Lung (tissue), 12 donors: ENCODE measurements around the gene PTPRC. TPM values are rescaled to one million over a fixed set of nuclear protein-coding genes. Genes with fewer than 3 reads are reported as not detected.

ENCODE experiments used
- ATAC-seq: fragments of 200-7000 bp; cut with Tn5 transposase; one replicate; pipeline ENCODE4 v1.9.1; 2020; ENCODE audit warnings: moderate number of reproducible peaks; ENCODE audit not compliant: insufficient read depth, low FRiP score
- DNase-seq, 3 donors: peaks; one replicate each; pipeline ENCODE4 v3.0.0-alpha.2; 2013 to 2017
- H3K27ac ChIP-seq, 2 donors: one replicate each; pipeline ENCODE4 v1.5.1; 2013; ENCODE audit warnings: mild to moderate bottlenecking in 2 of 2, moderate library complexity in 2 of 2, control low read depth in 1 of 2, inconsistent platforms in 1 of 2, low read depth in 1 of 2, low read length in 1 of 2
- H3K27me3 ChIP-seq, 3 donors: one replicate each; pipeline ENCODE4 v1.5.1; 2013; ENCODE audit warnings: low read length in 2 of 3; ENCODE audit not compliant: control insufficient read depth in 3 of 3, insufficient read depth in 3 of 3
- H3K36me3 ChIP-seq, 4 donors: one replicate each; pipeline ENCODE4 v1.5.1; 2013; ENCODE audit warnings: low read length in 4 of 4, mild to moderate bottlenecking in 1 of 4, moderate library complexity in 1 of 4; ENCODE audit not compliant: control insufficient read depth in 4 of 4, insufficient read depth in 4 of 4
- H3K4me1 ChIP-seq, 5 donors: one replicate each; pipeline ENCODE4 v1.5.1; 2013; ENCODE audit warnings: low read length in 5 of 5, mild to moderate bottlenecking in 2 of 5, moderate library complexity in 1 of 5; ENCODE audit not compliant: control insufficient read depth in 5 of 5, insufficient read depth in 5 of 5
- H3K4me3 ChIP-seq: one replicate; pipeline ENCODE4 v1.5.1; 2013; ENCODE audit warnings: mild to moderate bottlenecking, control low read depth, moderate library complexity
- H3K9ac ChIP-seq, 2 donors: one replicate each; pipeline ENCODE4 v1.5.1; 2013; ENCODE audit warnings: low read length in 2 of 2, control low read depth in 1 of 2; ENCODE audit not compliant: insufficient read depth in 1 of 2
- H3K9me3 ChIP-seq, 4 donors: one replicate each; pipeline ENCODE4 v1.5.1; 2013; ENCODE audit warnings: low read length in 3 of 4, mild to moderate bottlenecking in 1 of 4, moderate library complexity in 1 of 4; ENCODE audit not compliant: control insufficient read depth in 4 of 4, insufficient read depth in 3 of 4
- CTCF ChIP-seq: IDR thresholded peaks from 2 replicates; pipeline ENCODE4 v1.5.1; 2012; ENCODE audit warnings: mild to moderate bottlenecking; ENCODE audit errors: control extremely low read depth, extremely low read depth
- WGBS, 2 donors: extraction: QIAGEN DNeasy Blood & Tissue Kit; methylation state at CpG; one replicate each; pipeline ENCODE4 v1.1.7; 2013; 5-methylcytosine and 5-hydroxymethylcytosine counted together
- polyA plus RNA-seq, 2 donors: library from polyadenylated mRNA; stranded (reverse); fragments of 200-250 nt; gene quantifications; one replicate each; pipeline ENCODE4 v1.2.1, GENCODE V29; 2013
- total RNA-seq, 2 donors: library from RNA; depleted of rRNA in 1 of 2; stranded (reverse); fragments of >200 nt in 1 of 2; gene quantifications; one replicate each; pipeline ENCODE4 v1.2.1, GENCODE V29; 2014 to 2021
- donor health status: control.
- donor health status: control.
- donor health status: Bipolar disorder and iron deficiency.
- donor health status: healthy.
- donor health status: DM: yes; HTN: yes; CAD: no.

PTPRC gene
- total and polyA plus RNA-seq, 4 donors = 8.2 to 142 (median 86.1) TPM

GRCh38 chr1:198773523-198773922 lies 134.7 kb downstream of the PTPRC start:
- H3K36me3 ChIP-seq = no peaks in the 10 kb centered on the region
- H3K9ac ChIP-seq = no peak overlapping the region
- no peak for TF ChIP-seq CTCF
- no peaks in the 10 kb centered on the region for H3K27me3 ChIP-seq
- WGBS, 2 donors = 83 to 88% methylated on average over 3 of the region's 3 CpGs
- peaks cover 0 to 4% (median 0%) of the 10 kb centered on the region in 5 donors for H3K4me1 ChIP-seq
- DNase-seq (no peak), ATAC-seq (no peak)
- no peak overlapping the region for H3K27ac ChIP-seq
- no peak overlapping the region for H3K4me3 ChIP-seq
- H3K9me3 ChIP-seq = no peaks in the 10 kb centered on the region

- 92 to 96% methylated on average over 2 of the region's 2 CpGs for WGBS, 2 donors
- Histone ChIP-seq H3K4me1 (peaks cover 0 to 4% (median 0%) of the 10 kb centered on the region in 5 donors), H3K9me3 (no peaks in the 10 kb centered on the region), H3K4me3 (no peak overlapping the region), H3K27ac (no peak overlapping the region), H3K27me3 (no peaks in the 10 kb centered on the region), H3K9ac (no peak overlapping the region), H3K36me3 (no peaks in the 10 kb centered on the region)
- TF ChIP-seq CTCF = no peak
- DNase-seq = no peak
- ATAC-seq = no peak
Observed at GRCh38 chr1:198774421-198774820, 135.6 kb downstream of the PTPRC start.

GRCh38 chr1:198775606-198776005 lies 136.8 kb downstream of the PTPRC start:
- no peak overlapping the region for H3K9ac ChIP-seq
- no peak overlapping the region for H3K27ac ChIP-seq
- no peak for TF ChIP-seq CTCF
- H3K4me3 ChIP-seq = no peak overlapping the region
- no peaks in the 10 kb centered on the region for H3K9me3 ChIP-seq
- no peaks in the 10 kb centered on the region for H3K27me3 ChIP-seq
- peaks cover 0 to 4% (median 0%) of the 10 kb centered on the region in 5 donors for H3K4me1 ChIP-seq
- no peaks in the 10 kb centered on the region for H3K36me3 ChIP-seq
- ATAC-seq (no peak), DNase-seq (no peak)
- WGBS, 2 donors = 93 to 95% methylated on average over 6 of the region's 6 CpGs

GRCh38 chr1:198776602-198777029 lies 137.8 kb downstream of the PTPRC start:
- TF ChIP-seq CTCF = no peak
- 23 to 35% methylated on average over 4 of the region's 4 CpGs for WGBS, 2 donors
- Histone ChIP-seq H3K9me3 (no peaks in the 10 kb centered on the region), H3K4me3 (no peak overlapping the region), H3K36me3 (no peaks in the 10 kb centered on the region), H3K27me3 (no peaks in the 10 kb centered on the region), H3K4me1 (peaks cover 0 to 4% (median 0%) of the 10 kb centered on the region in 5 donors), H3K9ac (no peak overlapping the region), H3K27ac (peak overlapping the region; percentile 39 to 41)
- DNase-seq (peak in 1 of 3 donors; percentile 23), ATAC-seq (peak; percentile 85)
